ENCODE measurements around the gene MXD4.
A peak's percentile ranks its signal among the peaks of the same experiment; 100 is the strongest.

MXD4 gene

GRCh38 chr4:2268357-2269205 lies 6.7 kb upstream of the MXD4 start:
- no peak overlapping the region for H3K27ac ChIP-seq
- TF ChIP-seq ZFX (IDR thresholded peaks at IDR 0.05) (no peak), CTCF (conservative IDR thresholded peaks at IDR 0.05) (no peak)

GRCh38 chr4:2267841-2268240 lies 5.9 kb upstream of the MXD4 start:
- H3K27ac ChIP-seq = no peak overlapping the region
- no peak for TF ChIP-seq ZFX (IDR thresholded peaks at IDR 0.05)
- no peak for TF ChIP-seq CTCF (conservative IDR thresholded peaks at IDR 0.05)

- TF ChIP-seq ZFX (IDR thresholded peaks at IDR 0.05) = no peak
- TF ChIP-seq CTCF (conservative IDR thresholded peaks at IDR 0.05) = no peak
- no peak overlapping the region for H3K27ac ChIP-seq
These were observed 5.5 kb upstream of the MXD4 start for GRCh38 chr4:2267320-2267811.

GRCh38 chr4:2266821-2267220 lies 4.9 kb upstream of the MXD4 start:
- H3K27ac ChIP-seq = no peak overlapping the region
- TF ChIP-seq ZFX (IDR thresholded peaks at IDR 0.05) (no peak), CTCF (conservative IDR thresholded peaks at IDR 0.05) (no peak)

GRCh38 chr4:2266181-2266580 lies 4.3 kb upstream of the MXD4 start:
- peak overlapping the region; percentile 29 for H3K27ac ChIP-seq
- no peak for TF ChIP-seq CTCF (conservative IDR thresholded peaks at IDR 0.05)
- no peak for TF ChIP-seq ZFX (IDR thresholded peaks at IDR 0.05)

- TF ChIP-seq CTCF (conservative IDR thresholded peaks at IDR 0.05) (no peak), ZFX (IDR thresholded peaks at IDR 0.05) (no peak)
- peak overlapping the region; percentile 29 for H3K27ac ChIP-seq
These were observed 3.5 kb upstream of the MXD4 start for GRCh38 chr4:2265113-2266110.

Measured in C4-2B (cell line).